IMR-90 (cell line): ENCODE data around the gene DDX4. TPM values are rescaled to one million over a fixed set of nuclear protein-coding genes. Genes with fewer than 3 reads are reported as not detected.

Experiments used
- ATAC-seq: fragments of 200-7000 bp; cut with Tn5 transposase; 2 replicates; pipeline ENCODE4 v1.9.1; 2020; ENCODE audit warnings: low read depth, mild to moderate bottlenecking, moderate library complexity
- BruUV-seq: library from RNA; stranded (reverse); fragments of 400-500 nt; replicated peaks from 2 replicates; lab custom pipeline; 2021; lab: Mats Ljungman, UMichigan
- CTCF ChIA-PET: fragments of 300-600 bp; formaldehyde crosslinking; extraction: SDS; loops from one replicate; lab custom pipeline; 2021; ENCODE audit warnings: antibody characterized with exemption; lab: Yijun Ruan, JAX
- POLR2A ChIA-PET: fragments of 300-600 bp; sonication (Branson Sonifier 250); formaldehyde crosslinking; loops from one replicate; lab custom pipeline; 2022; ENCODE audit warnings: antibody characterized with exemption; ENCODE audit not compliant: unreplicated experiment; lab: Charles Lee
- DNase-seq: peaks from one replicate; pipeline ENCODE4 v3.0.0; 2013
- H2AFZ ChIP-seq: replicated peaks from 2 replicates; pipeline ENCODE3; 2013; ENCODE audit warnings: low read length, mild to moderate bottlenecking; ENCODE audit not compliant: poor library complexity
- H2AK5ac ChIP-seq: 2 replicates; pipeline ENCODE4 v1.6.1; 2013; ENCODE audit warnings: low read depth, low read length, inconsistent platforms
- H2AK9ac ChIP-seq: replicated peaks from 2 replicates; pipeline ENCODE3; 2013; ENCODE audit warnings: mild to moderate bottlenecking, low read depth, low read length, moderate library complexity; ENCODE audit not compliant: poor library complexity
- H2BK120ac ChIP-seq: 2 replicates; pipeline ENCODE4 v1.6.1; 2013; ENCODE audit warnings: low read depth, low read length, inconsistent platforms
- H2BK15ac ChIP-seq: 3 replicates; pipeline ENCODE4 v1.6.1; 2013; ENCODE audit warnings: low read depth, low read length, inconsistent platforms
- H2BK20ac ChIP-seq: 2 replicates; pipeline ENCODE4 v1.6.1; 2013; ENCODE audit warnings: low read depth, mild to moderate bottlenecking, inconsistent platforms, low read length, moderate library complexity
- H2BK5ac ChIP-seq: 2 replicates; pipeline ENCODE4 v1.6.1; 2013; ENCODE audit warnings: mild to moderate bottlenecking, low read depth, low read length, inconsistent platforms; ENCODE audit not compliant: poor library complexity, severe bottlenecking
- H3K14ac ChIP-seq: replicated peaks from 2 replicates; pipeline ENCODE4 v1.6.1; 2013; ENCODE audit warnings: low read depth, low read length, inconsistent platforms
- H3K18ac ChIP-seq: 2 replicates; pipeline ENCODE4 v1.6.1; 2013; ENCODE audit warnings: low read depth, low read length, control low read depth
- H3K23ac ChIP-seq: 2 replicates; pipeline ENCODE4 v1.6.1; 2013; ENCODE audit warnings: low read depth, low read length, inconsistent platforms
- H3K27ac ChIP-seq: 2 replicates; pipeline ENCODE4 v1.5.1; 2013; ENCODE audit warnings: mild to moderate bottlenecking, control low read depth, low read length; ENCODE audit not compliant: insufficient read depth
- H3K27me3 ChIP-seq: 2 replicates; pipeline ENCODE4 v1.6.1; 2013; ENCODE audit warnings: low read length; ENCODE audit not compliant: control insufficient read depth, insufficient read depth
- H3K36me3 ChIP-seq: 2 replicates; pipeline ENCODE4 v1.6.1; 2013; ENCODE audit warnings: low read length, mixed read lengths; ENCODE audit not compliant: control insufficient read depth, insufficient read depth
- H3K4ac ChIP-seq: 2 replicates; pipeline ENCODE4 v1.6.1; 2013; ENCODE audit warnings: low read depth, low read length, inconsistent platforms
- H3K4me1 ChIP-seq: 2 replicates; pipeline ENCODE4 v1.6.1; 2013; ENCODE audit warnings: low read length, mixed read lengths; ENCODE audit not compliant: control insufficient read depth, insufficient read depth
- H3K4me2 ChIP-seq: 2 replicates; pipeline ENCODE4 v1.6.1; 2013; ENCODE audit warnings: low read depth, mild to moderate bottlenecking, control low read depth, low read length, moderate library complexity
- H3K4me3 ChIP-seq: 2 replicates; pipeline ENCODE4 v1.5.1; 2013; ENCODE audit warnings: low read depth, mild to moderate bottlenecking, control low read depth, low read length, moderate library complexity; ENCODE audit not compliant: insufficient read depth
- H3K56ac ChIP-seq: 2 replicates; pipeline ENCODE4 v1.6.1; 2013; ENCODE audit warnings: low read length, inconsistent platforms; ENCODE audit not compliant: insufficient read depth; ENCODE audit errors: extremely low read depth
- H3K79me1 ChIP-seq, 2 experiments: 2 replicates each; pipeline ENCODE4 v1.6.1; 2013; ENCODE audit warnings: low read length in 2 of 2, inconsistent platforms in 1 of 2, low read depth in 1 of 2
- H3K9ac ChIP-seq: 2 replicates; pipeline ENCODE4 v1.6.1; 2013; ENCODE audit warnings: low read depth, low read length, control low read depth
- H3K9me1 ChIP-seq: 2 replicates; pipeline ENCODE4 v1.6.1; 2013; ENCODE audit warnings: low read length, inconsistent platforms; ENCODE audit not compliant: insufficient read depth
- H3K9me3 ChIP-seq: 2 replicates; pipeline ENCODE4 v1.6.1; 2013; ENCODE audit warnings: low read length; ENCODE audit not compliant: control insufficient read depth, insufficient read depth
- H4K20me1 ChIP-seq: 2 replicates; pipeline ENCODE4 v1.6.1; 2013; ENCODE audit warnings: low read length, inconsistent platforms; ENCODE audit not compliant: insufficient read depth
- H4K5ac ChIP-seq: 2 replicates; pipeline ENCODE4 v1.6.1; 2013; ENCODE audit warnings: mild to moderate bottlenecking, low read depth, low read length, control low read depth
- H4K8ac ChIP-seq, 2 experiments: 2 replicates each; pipeline ENCODE4 v1.6.1; 2013; ENCODE audit warnings: low read depth in 2 of 2, low read length in 2 of 2, control low read depth in 1 of 2, inconsistent platforms in 1 of 2
- H4K91ac ChIP-seq: 2 replicates; pipeline ENCODE4 v1.6.1; 2013; ENCODE audit warnings: low read depth, low read length, inconsistent platforms; ENCODE audit not compliant: insufficient read depth
- MAZ ChIP-seq: IDR thresholded peaks from 2 replicates; pipeline ENCODE4 v1.6.1; 2012; ENCODE audit warnings: low read depth, mild to moderate bottlenecking, low read length, improper control_type of control experiment, moderate library complexity, borderline replicate concordance
- WGBS, 2 experiments: methylation state at CpG; one replicate each; pipeline versions ENCODE4 v1.1.5 to v1.1.7; 2013; ENCODE audit warnings: missing lambda C conversion rate in 2 of 2; ENCODE audit not compliant: insufficient read length in 1 of 2; ENCODE audit errors: extremely low coverage in 2 of 2; 5-methylcytosine and 5-hydroxymethylcytosine counted together
- dilution Hi-C: fragments of 300-500 bp; cut with HindIII; formaldehyde crosslinking; loops from one replicate; pipeline ENCODE4 v1.14.3; 2018; ENCODE audit warnings: low sequenced_read_pairs; ENCODE audit not compliant: unreplicated experiment
- in situ Hi-C: fragments of 300-500 bp; cut with MboI; formaldehyde crosslinking; loops from 3 replicates; pipeline ENCODE4 v1.14.3; 2019; ENCODE audit warnings: low sequenced_read_pairs, inconsistent platforms, mixed read lengths
- intact Hi-C: fragments of 100-400 bp; cut with micrococcal nuclease; formaldehyde crosslinking; loops from 2 replicates; pipeline ENCODE4 v1.10.0; 2022
- polyA plus RNA-seq, 3 experiments: library from polyadenylated mRNA; depleted of rRNA; stranded (reverse); fragments of >200 nt; gene quantifications; 2 replicates each; pipeline ENCODE4 v1.2.3, GENCODE V29; 2012; ENCODE audit warnings: low replicate concordance in 1 of 3
- total RNA-seq: library from RNA; depleted of rRNA; stranded (reverse); fragments of >200 nt; gene quantifications from 2 replicates; pipeline ENCODE4 v1.2.3, GENCODE V29; 2012

Gene DDX4
- total and polyA plus RNA-seq, 2 of the 4 experiments (the other 2 are of a cell fraction), result not detected

GRCh38 chr5:55865831-55866230 lies 128.0 kb downstream of the DDX4 start:
- TF ChIP-seq MAZ, result no peak
- Histone ChIP-seq H2AK5ac (no peak overlapping the region), H4K20me1 (no peaks in the 10 kb centered on the region; the same call in 1 of the 2 replicates), H2AFZ (no peak overlapping the region), H3K18ac (no peak overlapping the region), H2BK20ac (no peak overlapping the region), H3K23ac (no peak overlapping the region), H3K9me3 (peaks cover under 1% of the 10 kb centered on the region), H3K4me2 (no peak overlapping the region), H3K79me1 (no peaks in the 10 kb centered on the region), H4K91ac (no peak overlapping the region), H3K56ac (no peak overlapping the region), H3K4ac (no peak overlapping the region), H4K8ac (no peak overlapping the region), H3K4me3 (no peak overlapping the region), H3K27ac (no peak overlapping the region), H3K27me3 (no peaks in the 10 kb centered on the region), H3K36me3 (no peaks in the 10 kb centered on the region), H3K9me1 (peaks cover 12% of the 10 kb centered on the region), H3K14ac (no peak overlapping the region), H2BK5ac (no peak overlapping the region), H3K9ac (no peak overlapping the region), H2BK120ac (no peak overlapping the region), H3K4me1 (no peaks in the 10 kb centered on the region; the same call in 1 of the 2 replicates), H2AK9ac (no peak overlapping the region), H4K5ac (no peak overlapping the region), H2BK15ac (no peak overlapping the region)
- ATAC-seq (0 out of 2 replicates have a peak, but pooled peaks have one; percentile 11), DNase-seq (peak; percentile 49)
- whole genome bisulfite sequencing, 2 experiments, result 77% methylated on average over 2 of the region's 3 CpGs; no CpG with 5 or more reads in 1 of the 2 experiments
- ChIA-PET CTCF (no interaction called here), POLR2A (no interaction called here)
- dilution Hi-C loops (no loop called here), in situ Hi-C loops (no loop called here), intact Hi-C loops (no loop called here)
- BruUV-seq, result no TSS peak
